Naive thymus-derived CD8-positive, alpha-beta T cell (primary cell): ENCODE results near the gene ZNF581. TPM values are rescaled to one million over a fixed set of nuclear protein-coding genes. Genes with fewer than 3 reads are reported as not detected.

Experiments
- ATAC-seq, 2 donors: fragments of 150-1000 bp; cut with Tn5 transposase in 1 of 2; sonication (Bioruptor Pico), chemical (Tn5 transposase) in 1 of 2; 1 replicate in 1 of 2; 2 replicates in 1 of 2; pipeline ENCODE4 v1.10.0; 2021; ENCODE audit warnings: mild to moderate bottlenecking in 2 of 2, moderate library complexity in 2 of 2
- POLR2A ChIA-PET: fragments of 350-600 bp; sonication (Branson Sonifier 250); formaldehyde crosslinking; loops from one replicate; lab custom pipeline; 2021; ENCODE audit warnings: antibody characterized with exemption; lab: Charles Lee
- DNase-seq, 10 donors: peaks; one replicate each; pipeline versions ENCODE4 v3.0.0 to v3.0.0-alpha.2; 2020 to 2022
- H3K27ac Mint-ChIP-seq, 10 donors: one replicate each; pipeline ENCODE4 v1.8.0; 2020 to 2022; ENCODE audit warnings: mild to moderate bottlenecking in 10 of 10, mixed read lengths in 10 of 10, moderate library complexity in 4 of 10, inconsistent platforms in 1 of 10
- H3K27me3 Mint-ChIP-seq, 5 donors: one replicate each; pipeline ENCODE4 v1.8.0; 2021 to 2022; ENCODE audit warnings: mixed read lengths in 5 of 5
- H3K36me3 Mint-ChIP-seq, 3 donors: one replicate each; pipeline ENCODE4 v1.8.0; 2020 to 2022; ENCODE audit warnings: mixed read lengths in 3 of 3, mild to moderate bottlenecking in 2 of 3, inconsistent platforms in 1 of 3
- H3K4me1 Mint-ChIP-seq, 4 donors: one replicate each; pipeline ENCODE4 v1.8.0; 2021 to 2022; ENCODE audit warnings: mixed read lengths in 4 of 4
- H3K4me3 Mint-ChIP-seq, 10 donors: one replicate each; pipeline ENCODE4 v1.8.0; 2020 to 2022; ENCODE audit warnings: mild to moderate bottlenecking in 10 of 10, mixed read lengths in 10 of 10, moderate library complexity in 6 of 10, inconsistent platforms in 1 of 10
- H3K9me3 Mint-ChIP-seq, 9 donors: one replicate each; pipeline ENCODE4 v1.8.0; 2020 to 2022; ENCODE audit warnings: mixed read lengths in 9 of 9, mild to moderate bottlenecking in 3 of 9, inconsistent platforms in 1 of 9, moderate library complexity in 1 of 9
- polyA plus RNA-seq, 3 donors: library from polyadenylated mRNA; unstranded; fragments of 300-500 nt; fragmentation: Illumina TruSeq; gene quantifications; one replicate each; pipeline ENCODE4 v1.2.3, GENCODE V29; 2021
- total RNA-seq, 8 experiments: library from RNA in 2 of 8; stranded (reverse) in 2 of 8; gene quantifications; one replicate each; pipeline ENCODE4 v1.2.3 and lab custom pipeline; 2021 to 2026

ZNF581 gene
- total and polyA plus RNA-seq, 5 experiments from 2014 or later: 21.2 to 36.3 (median 34.9) TPM

DNA sequence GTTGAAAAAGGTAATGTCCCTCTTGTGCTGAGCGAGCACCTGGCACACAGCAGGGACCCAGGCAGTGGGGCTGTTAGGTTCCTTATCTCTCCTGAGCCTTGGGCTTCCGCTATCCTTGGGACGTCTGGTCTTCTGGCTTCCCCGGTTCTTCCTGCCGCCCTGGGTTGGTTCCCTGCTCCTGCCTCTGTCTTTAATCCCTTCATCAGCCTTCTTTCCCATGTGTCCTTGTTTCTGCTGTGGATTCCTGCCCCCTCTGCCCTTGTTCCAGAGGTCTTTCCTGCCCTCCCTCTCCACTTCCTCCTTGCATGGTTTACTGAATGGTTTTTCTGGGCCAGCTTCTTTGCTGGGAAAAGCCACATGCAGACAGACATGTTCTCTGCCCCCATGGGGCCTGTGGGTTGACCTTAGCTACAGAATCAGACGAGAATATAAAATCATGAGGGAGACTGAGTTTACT lies 34.2 kb downstream of the ZNF581 start:
- ATAC-seq: no peak
- H3K36me3 Mint-ChIP-seq: peaks cover 2 to 57% (median 4%) of the 10 kb centered on the region in 3 donors
- no peaks in the 10 kb centered on the region for H3K9me3 Mint-ChIP-seq
- peak overlapping the region in 7 of 10 donors; percentile 22 to 84 (median 69) for H3K27ac Mint-ChIP-seq
- H3K27me3 Mint-ChIP-seq: no peaks in the 10 kb centered on the region
- POLR2A ChIA-PET: no interaction called here
- no peak for DNase-seq
- peaks cover 34 to 71% (median 66%) of the 10 kb centered on the region in 4 donors for H3K4me1 Mint-ChIP-seq
- peak overlapping the region in 9 of 10 donors; percentile 54 to 98 (median 71) for H3K4me3 Mint-ChIP-seq

DNA sequence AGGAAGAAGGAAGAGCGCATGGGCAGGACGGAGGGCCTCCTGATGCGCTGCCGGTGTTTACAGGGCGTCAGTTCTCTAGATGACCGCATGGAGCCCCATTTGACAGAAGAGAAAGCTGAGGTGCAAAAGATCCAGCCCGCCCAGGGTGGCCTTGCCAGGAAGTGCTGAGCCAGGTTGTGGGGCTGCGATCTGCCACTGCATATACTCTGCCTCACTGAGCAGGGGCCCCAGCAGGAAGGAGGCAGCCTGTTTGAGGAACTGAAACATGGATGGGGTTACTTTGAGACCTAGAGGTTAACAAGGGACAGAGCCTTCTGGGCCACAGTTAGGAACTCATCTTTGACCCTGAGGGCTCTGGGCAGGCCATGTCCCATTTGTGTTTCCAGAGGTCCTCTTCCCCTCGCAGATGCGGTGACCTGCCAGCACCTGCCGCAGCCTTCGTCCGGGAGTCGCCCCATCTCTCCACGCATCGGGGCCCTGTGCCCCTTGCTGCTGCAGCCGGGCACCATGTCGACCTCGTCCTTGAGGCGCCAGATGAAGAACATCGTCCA lies 34.7 kb downstream of the ZNF581 start:
- Mint-ChIP-seq H3K27me3 (no peaks in the 10 kb centered on the region), H3K27ac (peak overlapping the region in 7 of 10 donors; percentile 22 to 84 (median 64)), H3K4me1 (peaks cover 34 to 68% (median 65%) of the 10 kb centered on the region in 4 donors), H3K4me3 (peak overlapping the region in 6 of 10 donors; percentile 54 to 98 (median 96)), H3K36me3 (peaks cover 2 to 52% (median 4%) of the 10 kb centered on the region in 3 donors), H3K9me3 (no peaks in the 10 kb centered on the region)
- no peak for ATAC-seq
- DNase-seq: peak in 1 of 10 donors; percentile 48
- POLR2A ChIA-PET: no interaction called here

DNA sequence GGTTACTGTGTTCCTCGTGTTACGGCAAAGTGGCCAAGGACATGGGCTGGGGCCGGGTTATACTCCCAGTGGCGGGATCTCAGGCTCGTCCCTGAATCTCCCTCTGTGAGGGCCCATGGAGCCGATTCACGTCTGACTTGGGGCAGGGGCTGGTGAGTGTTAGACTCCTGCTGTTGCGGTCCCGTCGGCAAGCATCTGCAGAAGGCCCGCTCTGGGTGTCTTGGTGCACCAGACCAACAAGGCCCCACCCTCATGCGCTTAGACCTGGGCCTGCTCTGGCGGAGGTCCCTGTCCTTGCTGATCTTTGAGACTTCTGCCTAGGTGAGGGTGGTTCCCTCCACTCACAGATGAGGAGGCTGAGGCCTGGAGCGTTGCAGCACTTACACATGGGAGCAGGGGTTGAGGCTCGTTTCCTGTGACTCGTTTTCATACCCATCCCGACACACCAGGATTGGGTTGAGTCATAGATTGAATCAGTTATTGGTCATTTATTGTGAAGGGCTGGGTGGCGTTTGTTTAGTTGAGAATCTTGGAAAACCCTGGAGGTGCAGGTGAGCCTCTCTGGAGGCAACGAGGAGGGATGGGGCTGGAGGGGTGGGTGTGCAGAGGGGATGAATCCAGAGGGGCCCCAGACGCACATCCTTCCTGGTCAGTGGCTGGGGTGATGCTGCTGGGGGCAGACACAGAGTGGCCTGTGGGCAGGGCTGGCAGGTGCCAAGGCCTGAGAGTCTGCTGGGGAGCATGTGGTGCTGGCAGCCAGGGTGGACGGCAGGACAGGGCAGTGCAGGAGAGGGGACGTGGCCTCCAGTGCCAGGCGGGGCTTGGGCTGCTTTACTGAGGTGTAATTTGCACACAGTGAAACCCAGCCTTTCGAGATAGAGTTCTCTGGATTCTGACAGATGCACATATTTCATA lies 36.2 kb downstream of the ZNF581 start:
- Mint-ChIP-seq H3K9me3 (no peaks in the 10 kb centered on the region), H3K27me3 (no peaks in the 10 kb centered on the region), H3K36me3 (peaks cover 4 to 51% (median 5%) of the 10 kb centered on the region in 3 donors), H3K4me3 (peak overlapping the region in 2 of 10 donors; percentile 4 to 30), H3K27ac (peak overlapping the region in 5 of 10 donors; percentile 20 to 66 (median 62)), H3K4me1 (peaks cover 31 to 68% (median 59%) of the 10 kb centered on the region in 4 donors)
- no peak for ATAC-seq
- no peak for DNase-seq
- POLR2A ChIA-PET: no interaction called here

- H3K4me1 Mint-ChIP-seq: peaks cover 29 to 68% (median 58%) of the 10 kb centered on the region in 4 donors
- peaks cover 2 to 56% (median 5%) of the 10 kb centered on the region in 3 donors for H3K36me3 Mint-ChIP-seq
- peak overlapping the region in 1 of 10 donors; percentile 59 for H3K27ac Mint-ChIP-seq
- no peaks in the 10 kb centered on the region for H3K9me3 Mint-ChIP-seq
- DNase-seq: no peak
- peak overlapping the region in 3 of 10 donors; percentile 26 to 56 (median 30) for H3K4me3 Mint-ChIP-seq
- ATAC-seq: no peak
- POLR2A ChIA-PET: no interaction called here
- H3K27me3 Mint-ChIP-seq: no peaks in the 10 kb centered on the region
These were observed 37.1 kb downstream of the ZNF581 start for GRCh38 chr19:55680339-55681130.

DNA sequence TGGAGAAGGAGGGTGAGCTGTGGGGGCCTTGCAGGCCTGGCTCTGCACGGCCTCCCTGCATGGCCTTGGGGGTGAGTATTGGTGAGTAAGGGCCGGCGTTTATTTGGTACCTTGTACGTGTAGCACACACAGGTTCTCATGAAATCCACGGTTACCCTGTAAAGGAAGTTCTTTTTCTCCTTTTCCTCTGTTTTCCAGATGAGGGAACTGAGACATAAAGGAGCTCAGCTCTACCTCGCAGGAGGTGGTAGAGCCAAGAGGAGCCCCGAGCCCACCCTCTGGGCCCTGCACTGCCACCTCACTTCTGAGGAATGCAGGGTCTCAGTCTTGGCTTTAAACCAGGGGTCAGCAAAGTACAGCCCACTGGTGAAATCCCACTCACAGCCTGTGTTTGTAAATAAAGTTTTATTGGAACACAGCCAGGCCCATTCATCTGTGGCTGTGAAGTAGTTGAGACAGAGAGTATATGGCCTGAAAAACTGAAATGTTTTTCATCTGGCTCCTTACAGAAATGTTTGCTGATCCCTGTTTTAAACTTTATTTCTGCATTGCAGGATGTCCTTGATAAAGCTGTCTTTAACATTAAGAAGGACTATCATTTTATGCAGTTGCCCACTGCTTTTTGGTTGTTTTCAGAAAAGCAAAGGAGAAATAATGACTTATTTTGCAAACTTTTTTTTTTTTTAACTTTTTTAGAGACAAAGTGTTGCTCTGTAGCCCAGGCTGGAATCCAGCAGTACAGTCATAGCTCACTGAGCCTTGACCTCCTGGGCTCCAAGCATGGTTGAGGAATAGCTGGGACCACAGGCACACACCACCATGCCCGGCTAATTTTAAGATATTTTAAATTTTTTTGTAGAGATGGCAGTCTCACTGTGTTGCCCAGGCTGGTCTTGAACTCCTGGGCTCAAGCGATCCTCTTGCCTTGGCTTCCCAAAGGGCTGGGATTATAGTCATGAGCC lies 38.0 kb downstream of the ZNF581 start:
- peaks cover 28 to 65% (median 56%) of the 10 kb centered on the region in 4 donors for H3K4me1 Mint-ChIP-seq
- no peak for ATAC-seq

GRCh38 chr19:55683449-55684261 lies 40.2 kb downstream of the ZNF581 start:
- no peaks in the 10 kb centered on the region for H3K27me3 Mint-ChIP-seq
- POLR2A ChIA-PET: no interaction called here
- peaks cover 14 to 52% (median 35%) of the 10 kb centered on the region in 4 donors for H3K4me1 Mint-ChIP-seq
- ATAC-seq (no peak), DNase-seq (no peak)
- no peak overlapping the region for H3K4me3 Mint-ChIP-seq
- H3K9me3 Mint-ChIP-seq: no peaks in the 10 kb centered on the region
- peaks cover 0 to 56% (median 3%) of the 10 kb centered on the region in 3 donors for H3K36me3 Mint-ChIP-seq
- peak overlapping the region in 1 of 10 donors; percentile 24 for H3K27ac Mint-ChIP-seq

More for the DNA sequence above, 38.0 kb downstream of the ZNF581 start:
- POLR2A ChIA-PET: interaction anchor here (0.7 kb wide), 1 partner anchor 23 kb away, joined by 3 read pairs; no protein-coding TSS in a partner anchor
- no peaks in the 10 kb centered on the region for H3K27me3 Mint-ChIP-seq
- H3K4me3 Mint-ChIP-seq: peak overlapping the region in 1 of 10 donors; percentile 20
- no peak for DNase-seq
- H3K9me3 Mint-ChIP-seq: no peaks in the 10 kb centered on the region
- H3K27ac Mint-ChIP-seq: no peak overlapping the region
- H3K36me3 Mint-ChIP-seq: peaks cover 0 to 63% (median 5%) of the 10 kb centered on the region in 3 donors

GRCh38 chr19:55684946-55685681 lies 41.7 kb downstream of the ZNF581 start:
- DNase-seq (peak in 1 of 10 donors; percentile 58), ATAC-seq (no peak)
- Mint-ChIP-seq H3K9me3 (no peaks in the 10 kb centered on the region), H3K4me1 (peaks cover 10 to 44% (median 20%) of the 10 kb centered on the region in 4 donors), H3K36me3 (peaks cover 0 to 54% (median 3%) of the 10 kb centered on the region in 3 donors), H3K4me3 (no peak overlapping the region), H3K27ac (peak overlapping the region in 1 of 10 donors; percentile 15), H3K27me3 (no peaks in the 10 kb centered on the region)
- POLR2A ChIA-PET: no interaction called here

DNA sequence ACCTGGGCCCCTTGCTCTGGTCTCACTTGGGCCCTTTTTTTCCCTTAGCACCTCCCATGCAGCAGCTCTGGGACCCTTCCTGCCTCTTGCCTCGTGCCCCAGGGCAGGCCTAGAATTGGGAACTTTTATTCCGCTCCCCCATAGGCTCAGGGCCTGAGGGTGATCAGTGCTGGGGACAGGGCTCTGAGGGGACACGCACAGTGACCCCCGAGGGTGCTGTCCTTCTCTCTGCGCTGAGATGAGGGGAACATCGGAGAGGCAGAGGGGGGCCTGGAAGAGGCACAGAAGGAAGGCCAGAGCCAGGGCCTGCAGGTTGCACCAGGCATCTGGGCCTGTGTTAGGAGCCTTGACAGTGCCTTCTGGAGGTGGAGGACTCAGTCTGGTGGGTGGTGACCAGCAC lies 42.3 kb downstream of the ZNF581 start:
- H3K4me3 Mint-ChIP-seq: no peak overlapping the region
- peaks cover 8 to 38% (median 16%) of the 10 kb centered on the region in 4 donors for H3K4me1 Mint-ChIP-seq
- peak in 1 of 10 donors; percentile 40 for DNase-seq
- POLR2A ChIA-PET: no interaction called here
- no peak overlapping the region for H3K27ac Mint-ChIP-seq
- no peaks in the 10 kb centered on the region for H3K27me3 Mint-ChIP-seq
- peaks cover 0 to 52% (median 3%) of the 10 kb centered on the region in 3 donors for H3K36me3 Mint-ChIP-seq
- ATAC-seq: no peak
- no peaks in the 10 kb centered on the region for H3K9me3 Mint-ChIP-seq

- Mint-ChIP-seq H3K4me3 (peak overlapping the region in 1 of 10 donors; percentile 65), H3K9me3 (no peaks in the 10 kb centered on the region), H3K36me3 (peaks cover 0 to 48% (median 3%) of the 10 kb centered on the region in 3 donors), H3K27me3 (no peaks in the 10 kb centered on the region), H3K4me1 (peaks cover 7 to 33% (median 14%) of the 10 kb centered on the region in 4 donors), H3K27ac (peak overlapping the region in 2 of 10 donors; percentile 55 to 80)
- DNase-seq (peak in 1 of 10 donors; percentile 10), ATAC-seq (no peak)
- POLR2A ChIA-PET: interaction anchor here (1.0 kb wide), 1 partner anchor 10 kb away, joined by 3 read pairs; no protein-coding TSS in a partner anchor
These were observed 43.0 kb downstream of the ZNF581 start for GRCh38 chr19:55686311-55687050.
